SK-N-SH (cell line): ENCODE results near the gene PDGFC. TPM values are rescaled to one million over a fixed set of nuclear protein-coding genes. Genes with fewer than 3 reads are reported as not detected.

Source experiments
- CTCF ChIA-PET: fragments of 300-600, 350-600 bp; formaldehyde crosslinking; extraction: SDS; loops from one replicate; lab custom pipeline; 2021; lab: Yijun Ruan, JAX
- POLR2A ChIA-PET: fragments of 350-600 bp; sonication (Branson Sonifier 250); formaldehyde crosslinking; extraction: SDS; loops from one replicate; lab custom pipeline; 2020; ENCODE audit warnings: antibody characterized with exemption, inconsistent platforms; lab: Yijun Ruan, JAX
- DNase-seq: peaks from one replicate; pipeline ENCODE4 v3.0.0; 2012
- H2AFZ ChIP-seq: fragments of 200-600 bp; sonication (generic); 2 replicates; pipeline ENCODE4 v1.8.1; 2016; ENCODE audit warnings: antibody characterized with exemption, mild to moderate bottlenecking, low read depth
- H3F3A ChIP-seq: fragments of 200-600 bp; sonication (generic); replicated peaks from 2 replicates; pipeline ENCODE3; 2016; ENCODE audit warnings: antibody characterized with exemption, mild to moderate bottlenecking; ENCODE audit not compliant: insufficient read depth
- H3K27ac ChIP-seq, 2 experiments: fragments of 200-500 bp in 1 of 2; fragments of 200-600 bp in 1 of 2; sonication (Bioruptor generic) in 1 of 2; sonication (generic), shearing (Covaris generic) in 1 of 2; 2 replicates each; pipeline versions ENCODE4 v1.5.1 to v1.6.1; 2014 to 2016; ENCODE audit warnings: low read depth in 2 of 2, inconsistent platforms in 1 of 2, low read length in 1 of 2, mild to moderate bottlenecking in 1 of 2, mixed read lengths in 1 of 2
- H3K27me3 ChIP-seq: fragments of 200-600 bp; sonication (generic), shearing (Covaris generic); 2 replicates; pipeline ENCODE4 v1.6.1; 2016; ENCODE audit warnings: mixed run types; ENCODE audit not compliant: insufficient read depth
- H3K36me3 ChIP-seq, 2 experiments: fragments of 200-500 bp in 1 of 2; fragments of 200-600 bp in 1 of 2; sonication (Bioruptor generic) in 1 of 2; sonication (generic) in 1 of 2; replicated peaks in 1 of 2; 2 replicates each; pipeline versions ENCODE3 to v1.5.1; 2014 to 2016; ENCODE audit warnings: low read length in 1 of 2, mild to moderate bottlenecking in 1 of 2; ENCODE audit not compliant: insufficient read depth in 2 of 2, control insufficient read depth in 1 of 2
- H3K4me1 ChIP-seq, 2 experiments: fragments of 200-500 bp in 1 of 2; fragments of 200-600 bp in 1 of 2; sonication (Bioruptor generic) in 1 of 2; sonication (generic), shearing (Covaris generic) in 1 of 2; 2 replicates each; pipeline versions ENCODE4 v1.5.1 to v1.6.1; 2014 to 2016; ENCODE audit warnings: low read depth in 1 of 2, low read length in 1 of 2, mixed run types in 1 of 2; ENCODE audit not compliant: insufficient read depth in 2 of 2, control insufficient read depth in 1 of 2
- H3K4me2 ChIP-seq: fragments of 200-600 bp; sonication (generic), shearing (Covaris generic); 2 replicates; pipeline ENCODE4 v1.6.1; 2017; ENCODE audit warnings: mixed run types
- H3K4me3 ChIP-seq, 2 experiments: fragments of 200-500 bp in 1 of 2; fragments of 200-600 bp in 1 of 2; sonication (Bioruptor generic) in 1 of 2; sonication (generic), shearing (Covaris generic) in 1 of 2; 2 replicates each; pipeline versions ENCODE4 v1.5.1 to v1.8.1; 2014 to 2016; ENCODE audit warnings: low read depth in 2 of 2, inconsistent platforms in 1 of 2, low read length in 1 of 2, mild to moderate bottlenecking in 1 of 2, mixed read lengths in 1 of 2, moderate library complexity in 1 of 2
- H3K79me2 ChIP-seq: fragments of 200-600 bp; sonication (generic); 2 replicates; pipeline ENCODE4 v1.8.1; 2017; ENCODE audit warnings: mild to moderate bottlenecking; ENCODE audit not compliant: insufficient read depth
- H3K9ac ChIP-seq: fragments of 200-600 bp; sonication (generic); 2 replicates; pipeline ENCODE4 v1.6.1; 2017; ENCODE audit warnings: mixed run types
- H3K9me2 ChIP-seq: fragments of 200-600 bp; sonication (generic); 2 replicates; pipeline ENCODE4 v1.6.1; 2017; ENCODE audit warnings: mixed run types
- H3K9me3 ChIP-seq: fragments of 200-600 bp; sonication (generic); 2 replicates; pipeline ENCODE4 v1.6.1; 2017; ENCODE audit warnings: mixed run types, mild to moderate bottlenecking, moderate library complexity
- H4K20me1 ChIP-seq: fragments of 200-600 bp; sonication (generic); 2 replicates; pipeline ENCODE4 v1.6.1; 2017; ENCODE audit warnings: mild to moderate bottlenecking, mixed run types; ENCODE audit not compliant: insufficient read depth
- CHD2 ChIP-seq: fragments of 150-350 bp; IDR thresholded peaks from 2 replicates; pipeline ENCODE4 v1.6.1; 2018; ENCODE audit warnings: low read length; ENCODE audit not compliant: partially characterized antibody
- ELF1 ChIP-seq: IDR thresholded peaks from 2 replicates; pipeline ENCODE4 v1.4.0; 2012
- EP300 ChIP-seq, 2 experiments: IDR thresholded peaks; 2 replicates each; pipeline versions ENCODE4 v1.4.0 to v1.6.1; 2012; ENCODE audit warnings: borderline replicate concordance in 1 of 2, low read depth in 1 of 2, low read length in 1 of 2
- EZH2phosphoT487 ChIP-seq: fragments of 200-600 bp; sonication (generic); IDR thresholded peaks from 2 replicates; pipeline ENCODE4 v1.6.1; 2017; ENCODE audit warnings: low read depth, mixed run types, mild to moderate bottlenecking, antibody characterized with exemption, moderate library complexity, borderline replicate concordance
- FOXJ3 ChIP-seq: sonication (generic); formaldehyde crosslinking; IDR thresholded peaks from 2 replicates; pipeline ENCODE4 v1.5.1; 2020; ENCODE audit warnings: mild to moderate bottlenecking, missing genetic modification reagents
- FOXM1 ChIP-seq: IDR thresholded peaks from 2 replicates; pipeline ENCODE4 v1.4.0; 2012; ENCODE audit warnings: low read depth, mild to moderate bottlenecking
- GATA2 ChIP-seq: sonication (generic); formaldehyde crosslinking; IDR thresholded peaks from 2 replicates; pipeline ENCODE4 v1.5.0; 2020; ENCODE audit warnings: mild to moderate bottlenecking, missing genetic modification reagents
- IRF3 ChIP-seq: fragments of 150-350 bp; IDR thresholded peaks from 2 replicates; pipeline ENCODE4 v1.6.1; 2016; ENCODE audit warnings: mild to moderate bottlenecking, low read depth, low read length
- JUND ChIP-seq: IDR thresholded peaks from 2 replicates; pipeline ENCODE4 v1.4.0; 2012
- NFIC ChIP-seq: IDR thresholded peaks from 2 replicates; pipeline ENCODE4 v1.4.0; 2012; ENCODE audit warnings: borderline replicate concordance
- PBX3 ChIP-seq: IDR thresholded peaks from 2 replicates; pipeline ENCODE4; 2012
- POLR2AphosphoS5 ChIP-seq: IDR thresholded peaks from 2 replicates; pipeline ENCODE4 v1.6.1; 2012; ENCODE audit warnings: low read depth, low read length
- RAD21 ChIP-seq: IDR thresholded peaks from 2 replicates; pipeline ENCODE4 v1.6.1; 2012; ENCODE audit warnings: mild to moderate bottlenecking, low read length
- RFX5 ChIP-seq: IDR thresholded peaks from 2 replicates; pipeline ENCODE4 v1.6.1; 2012; ENCODE audit warnings: mild to moderate bottlenecking, improper control_type of control experiment, low read length
- SIN3A ChIP-seq: IDR thresholded peaks from 2 replicates; pipeline ENCODE4 v1.6.1; 2012; ENCODE audit warnings: low read depth, mild to moderate bottlenecking, low read length, moderate library complexity, borderline replicate concordance
- SMC3 ChIP-seq: IDR thresholded peaks from 2 replicates; pipeline ENCODE4 v1.6.1; 2012; ENCODE audit warnings: low read depth, low read length, improper control_type of control experiment
- TCF12 ChIP-seq: IDR thresholded peaks from 2 replicates; pipeline ENCODE4 v1.4.0; 2012
- TEAD4 ChIP-seq: IDR thresholded peaks from 2 replicates; pipeline ENCODE4 v1.4.0; 2012; ENCODE audit warnings: mild to moderate bottlenecking, borderline replicate concordance; ENCODE audit not compliant: insufficient read depth
- YY1 ChIP-seq: IDR thresholded peaks from 2 replicates; pipeline ENCODE4 v1.4.0; 2012; ENCODE audit warnings: low read depth, mild to moderate bottlenecking
- WGBS: methylation state at CpG from one replicate; pipeline ENCODE4 v1.1.6; 2017; ENCODE audit warnings: low lambda C conversion rate; 5-methylcytosine and 5-hydroxymethylcytosine counted together
- polyA plus RNA-seq, 3 experiments: library from polyadenylated mRNA; depleted of rRNA; stranded (reverse); fragments of >200 nt; gene quantifications; 2 replicates each; pipeline ENCODE4 v1.2.3, GENCODE V29; 2012
- TF ChIP-seq, protein P1 (sequence below): IDR thresholded peaks from 2 replicates; pipeline ENCODE4 v1.4.0; 2012; ENCODE audit warnings: low read depth, borderline replicate concordance

Gene PDGFC
- polyA plus RNA-seq, 1 of the 3 experiments (the other 2 are of a cell fraction), result 29.8 TPM

- Histone ChIP-seq H3K4me2 (peak overlapping the region; percentile 79), H3K9ac (peak overlapping the region; percentile 71), H3K9me2 (no peaks in the 10 kb centered on the region), H2AFZ (no peak overlapping the region), H3K27ac (peak overlapping the region; percentile 92 to 97; a peak in 3 of 4 replicates), H3K4me1 (peaks cover 5 to 66% of the 10 kb centered on the region in 2 experiments), H4K20me1 (no peaks in the 10 kb centered on the region), H3K27me3 (no peaks in the 10 kb centered on the region), H3K4me3 (peak overlapping the region in 1 of 2 experiments; percentile 19; a peak in 1 of 4 replicates), H3K9me3 (no peaks in the 10 kb centered on the region), H3F3A (peaks cover 69% of the 10 kb centered on the region), H3K36me3 (peaks cover 0 to 7% of the 10 kb centered on the region in 2 experiments), H3K79me2 (peaks cover 58% of the 10 kb centered on the region)
- TF ChIP-seq EZH2phosphoT487 (no peak), YY1 (no peak), POLR2AphosphoS5 (no peak), GATA2 (no peak), NFIC (no peak), CHD2 (no peak), FOXJ3 (no peak), TEAD4 (no peak), TCF12 (no peak), RFX5 (no peak), IRF3 (no peak)
- no peak for DNase-seq
- 53% methylated on average over 1 of the region's 1 CpG for WGBS
- POLR2A ChIA-PET, result no interaction called here
- CTCF ChIA-PET, result no interaction called here
Measured at GRCh38 chr4:156775813-156776212, 195.8 kb downstream of the PDGFC start.

DNA sequence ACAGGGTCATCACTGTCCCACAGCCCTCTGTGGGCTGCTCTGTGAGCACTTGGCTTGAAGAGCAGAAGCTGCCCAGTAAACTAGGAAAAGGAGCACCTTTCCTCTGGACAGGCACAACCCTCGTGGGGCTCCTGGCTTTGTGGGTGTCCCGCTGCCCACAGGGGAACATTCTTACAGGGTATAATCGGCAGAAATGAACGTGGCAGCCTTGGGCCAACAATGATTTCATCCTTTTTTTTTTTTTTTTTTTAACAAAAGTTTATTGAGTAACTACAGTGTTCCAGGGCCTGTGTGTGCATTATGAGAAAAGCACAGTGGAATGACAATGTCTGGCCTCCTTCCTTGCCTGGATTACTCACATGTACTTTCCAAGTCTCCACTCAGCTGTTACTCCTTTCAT lies 197.2 kb downstream of the PDGFC start:
- H2AFZ ChIP-seq, result no peak overlapping the region
- no peaks in the 10 kb centered on the region for H3K36me3 ChIP-seq
- no peaks in the 10 kb centered on the region for H3K9me3 ChIP-seq
- 14% methylated on average over 4 of the region's 4 CpGs for WGBS
- H3F3A ChIP-seq, result peaks cover 73% of the 10 kb centered on the region
- POLR2A ChIA-PET, result no interaction called here
- H3K27me3 ChIP-seq, result no peaks in the 10 kb centered on the region
- H3K9ac ChIP-seq, result peak overlapping the region; percentile 71
- H4K20me1 ChIP-seq, result no peaks in the 10 kb centered on the region
- H3K4me3 ChIP-seq, result peak overlapping the region; percentile 25 to 52; a peak in 3 of 4 replicates
- peaks cover 52% of the 10 kb centered on the region for H3K79me2 ChIP-seq
- DNase-seq, result no peak
- peak overlapping the region; percentile 79 for H3K4me2 ChIP-seq
- CTCF ChIA-PET, result no interaction called here
- H3K4me1 ChIP-seq, result peaks cover 5 to 70% of the 10 kb centered on the region in 2 experiments
- H3K27ac ChIP-seq, result peak overlapping the region; percentile 92 to 97
- no peaks in the 10 kb centered on the region for H3K9me2 ChIP-seq
- TF ChIP-seq TCF12 (no peak; the same call in none of the 2 replicates), ELF1 (no peak), RFX5 (no peak), EP300 (IDR thresholded peaks at IDR 0.05; ENCODE audit: borderline replicate concordance in 1 of 2, low read depth in 1 of 2, low read length in 1 of 2) (no peak; a peak in 1 of 4 replicates), SIN3A (no peak), FOXM1 (no peak), TEAD4 (peak; percentile 5; the same call in 1 of the 2 replicates), NFIC (peak; percentile 41; the same call in 1 of the 2 replicates), JUND (0 out of 2 replicates have a peak, but pooled peaks have one; percentile 22), RAD21 (no peak), SMC3 (no peak), PBX3 (no peak), POLR2AphosphoS5 (0 out of 2 replicates have a peak, but pooled peaks have one; percentile 3), YY1 (no peak), IRF3 (no peak)
- TF ChIP-seq, protein P1, sequence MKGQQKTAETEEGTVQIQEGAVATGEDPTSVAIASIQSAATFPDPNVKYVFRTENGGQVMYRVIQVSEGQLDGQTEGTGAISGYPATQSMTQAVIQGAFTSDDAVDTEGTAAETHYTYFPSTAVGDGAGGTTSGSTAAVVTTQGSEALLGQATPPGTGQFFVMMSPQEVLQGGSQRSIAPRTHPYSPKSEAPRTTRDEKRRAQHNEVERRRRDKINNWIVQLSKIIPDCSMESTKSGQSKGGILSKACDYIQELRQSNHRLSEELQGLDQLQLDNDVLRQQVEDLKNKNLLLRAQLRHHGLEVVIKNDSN, result no peak
